Measurements from ENCODE around the gene FGF12. TPM values are rescaled to one million over a fixed set of nuclear protein-coding genes. Genes with fewer than 3 reads are reported as not detected.

Gene FGF12
- total and polyA plus RNA-seq, 2 experiments from 2014 or later = not detected

DNA sequence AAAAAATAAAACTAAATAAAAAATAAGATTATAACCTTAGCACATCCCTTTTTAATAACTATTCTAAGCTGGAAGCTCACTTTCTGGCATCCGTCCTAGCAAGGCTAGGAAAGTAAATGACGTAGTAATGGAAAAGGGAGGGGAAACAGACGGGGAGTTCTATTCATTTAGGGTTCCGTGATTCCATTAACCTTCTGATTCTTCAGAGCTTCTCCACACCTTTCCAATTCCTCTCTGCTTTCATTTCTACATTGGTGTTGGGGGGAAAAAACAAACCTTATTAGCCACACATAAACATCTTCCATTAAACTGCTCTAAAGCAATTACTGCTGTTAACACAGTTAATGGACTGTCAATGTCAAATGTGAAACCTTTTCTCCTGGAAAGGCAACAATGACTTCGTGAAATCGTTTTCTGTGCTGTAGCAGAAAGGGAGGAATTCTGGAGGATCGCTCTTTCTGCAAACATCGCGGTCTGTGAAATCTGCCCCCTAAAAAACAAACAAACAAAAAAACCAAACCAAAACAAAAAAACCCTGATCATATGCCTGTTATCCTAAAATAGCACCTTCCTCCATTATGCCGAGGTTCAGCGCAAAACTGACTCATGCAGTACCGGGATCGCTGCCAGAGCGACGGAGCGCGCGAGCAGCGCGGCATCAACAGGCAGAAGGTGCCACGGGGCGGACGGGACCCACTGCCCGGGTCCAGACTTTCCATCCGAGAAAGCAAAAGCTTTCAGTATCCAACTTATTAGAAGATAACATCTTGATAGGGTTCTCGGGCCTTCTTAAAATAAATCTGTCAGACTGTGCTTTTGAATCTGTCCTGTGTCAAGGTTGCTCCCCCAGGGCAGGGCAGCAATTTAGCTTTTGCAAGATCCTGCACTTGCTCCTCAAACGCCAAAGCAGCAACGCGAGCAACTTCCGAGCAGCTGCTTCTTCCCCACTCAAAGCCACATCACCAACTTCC lies 156.2 kb downstream of the FGF12 start:
- in situ Hi-C loops (cut with MboI) = loop anchor here (25.0 kb wide), 1 partner anchor 491 kb away; no protein-coding TSS in a partner anchor
- H3K9ac ChIP-seq = peak overlapping the region; percentile 54
- peak overlapping the region; percentile 85 for H2AFZ ChIP-seq
- 2 to 4% methylated on average over 30 of the region's 30 CpGs for WGBS, 2 experiments (ENCODE audit: low coverage in 1 of 2, low lambda C conversion rate in 2 of 2, missing lambda C conversion rate in 2 of 2)
- H3K27me3 ChIP-seq (replicated peaks; ENCODE audit: insufficient read depth) = no peaks in the 10 kb centered on the region
- 0 out of 2 replicates have a peak, but pooled peaks cover 3% of the 10 kb centered on the region for H3K4me1 ChIP-seq (ENCODE audit: insufficient read depth)
- TF ChIP-seq EZH2 (IDR thresholded peaks at IDR 0.05; ENCODE audit: insufficient read depth, poor library complexity, severe bottlenecking) = no peak
- no peak for TF ChIP-seq EZH2phosphoT487 (IDR thresholded peaks at IDR 0.05; ENCODE audit: insufficient read depth, low read depth)
- peak overlapping the region; percentile 78 for H3K4me3 ChIP-seq
- H3K79me2 ChIP-seq (ENCODE audit: insufficient read depth) = no peaks in the 10 kb centered on the region
- H3K4me2 ChIP-seq (ENCODE audit: unreplicated experiment) = peak overlapping the region; percentile 99
- H3K27ac ChIP-seq = no peak overlapping the region
- H3F3A ChIP-seq (ENCODE audit: insufficient read depth) = peaks cover 5% of the 10 kb centered on the region; the same call in 1 of the 2 replicates
- no peaks in the 10 kb centered on the region for H4K20me1 ChIP-seq (ENCODE audit: insufficient read depth)
- H3K9me2 ChIP-seq (ENCODE audit: insufficient read depth) = no peaks in the 10 kb centered on the region
- peak; percentile 82 for DNase-seq
- H3K9me3 ChIP-seq (ENCODE audit: low read depth) = no peaks in the 10 kb centered on the region
- no peaks in the 10 kb centered on the region for H3K36me3 ChIP-seq (ENCODE audit: low read depth)

DNA sequence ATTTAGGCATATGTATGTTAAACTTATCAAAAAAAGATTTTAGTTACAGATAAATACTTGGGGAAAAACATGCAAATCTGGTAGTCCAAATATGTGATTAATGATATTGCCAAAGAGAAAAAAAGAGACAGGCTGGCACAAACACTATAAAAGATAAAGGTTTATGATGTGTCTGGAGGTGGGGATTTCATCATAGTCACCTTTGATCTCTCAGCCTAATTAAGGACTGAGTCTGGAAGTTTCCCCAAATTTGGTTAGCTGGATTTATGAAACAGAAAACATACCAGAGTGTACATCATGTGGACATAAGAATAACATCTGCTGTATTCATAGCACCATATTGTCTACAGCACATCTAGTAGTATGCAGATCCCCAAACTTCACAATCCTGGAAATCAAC lies 157.0 kb downstream of the FGF12 start:
- H3K9ac ChIP-seq = no peak overlapping the region
- peak overlapping the region; percentile 99 for H3K4me2 ChIP-seq (ENCODE audit: unreplicated experiment)
- H3K79me2 ChIP-seq (ENCODE audit: insufficient read depth) = no peaks in the 10 kb centered on the region
- H3K9me2 ChIP-seq (ENCODE audit: insufficient read depth) = no peaks in the 10 kb centered on the region
- no peak overlapping the region for H3K4me3 ChIP-seq
- in situ Hi-C loops (cut with MboI) = loop anchor here (25.0 kb wide), 1 partner anchor 492 kb away; no protein-coding TSS in a partner anchor
- H2AFZ ChIP-seq = no peak overlapping the region
- no peaks in the 10 kb centered on the region for H4K20me1 ChIP-seq (ENCODE audit: insufficient read depth)
- no peak overlapping the region for H3K27ac ChIP-seq
- H3K4me1 ChIP-seq (ENCODE audit: insufficient read depth) = 0 out of 2 replicates have a peak, but pooled peaks cover 3% of the 10 kb centered on the region
- peaks cover 5% of the 10 kb centered on the region; the same call in 1 of the 2 replicates for H3F3A ChIP-seq (ENCODE audit: insufficient read depth)
- H3K9me3 ChIP-seq (ENCODE audit: low read depth) = no peaks in the 10 kb centered on the region
- DNase-seq = no peak
- H3K27me3 ChIP-seq (replicated peaks; ENCODE audit: insufficient read depth) = no peaks in the 10 kb centered on the region
- H3K36me3 ChIP-seq (ENCODE audit: low read depth) = no peaks in the 10 kb centered on the region
- TF ChIP-seq EZH2 (IDR thresholded peaks at IDR 0.05; ENCODE audit: insufficient read depth, poor library complexity, severe bottlenecking) = no peak
- TF ChIP-seq EZH2phosphoT487 (IDR thresholded peaks at IDR 0.05; ENCODE audit: insufficient read depth, low read depth) = no peak

DNA sequence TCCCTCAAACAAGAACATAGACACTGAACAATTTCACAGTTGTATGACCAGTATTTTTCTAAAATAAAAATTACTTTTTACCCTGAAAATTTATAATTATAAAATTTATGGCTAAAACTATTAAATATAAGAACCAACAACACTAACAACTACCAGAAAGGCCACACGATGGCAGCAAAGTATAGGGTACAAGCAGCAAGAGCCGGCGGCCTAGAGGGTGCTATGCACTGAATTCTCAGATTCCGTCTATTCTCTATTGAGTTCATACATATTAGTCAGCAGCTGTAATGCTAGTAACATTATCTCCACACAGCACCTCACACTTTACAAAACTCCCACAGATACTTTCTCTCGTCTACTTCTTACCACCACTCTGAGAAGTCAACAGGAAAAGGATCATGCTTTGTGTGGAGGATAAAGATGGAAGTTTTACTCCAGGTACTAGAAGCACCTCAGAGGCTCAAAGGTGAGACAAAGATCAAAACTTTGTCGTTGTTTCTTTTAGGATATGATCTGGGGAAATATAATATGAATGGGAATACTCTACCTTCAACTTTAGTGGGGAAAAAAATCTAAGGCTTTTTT lies 160.5 kb downstream of the FGF12 start:
- peak; percentile 91 for DNase-seq
- H3K36me3 ChIP-seq (ENCODE audit: low read depth) = no peaks in the 10 kb centered on the region
- TF ChIP-seq EZH2 (IDR thresholded peaks at IDR 0.05; ENCODE audit: insufficient read depth, poor library complexity, severe bottlenecking) (no peak), EZH2phosphoT487 (IDR thresholded peaks at IDR 0.05; ENCODE audit: insufficient read depth, low read depth) (no peak)
- H3K9ac ChIP-seq = no peak overlapping the region
- H3F3A ChIP-seq (ENCODE audit: insufficient read depth) = peaks cover 5% of the 10 kb centered on the region; the same call in 1 of the 2 replicates
- H3K4me2 ChIP-seq (ENCODE audit: unreplicated experiment) = no peak overlapping the region
- H3K4me1 ChIP-seq (ENCODE audit: insufficient read depth) = 0 out of 2 replicates have a peak, but pooled peaks cover 3% of the 10 kb centered on the region
- no peaks in the 10 kb centered on the region for H3K9me3 ChIP-seq (ENCODE audit: low read depth)
- in situ Hi-C loops (cut with MboI) = loop anchor here (10.0 to 25.0 kb wide), 3 partner anchors 238 to 998 kb away; no protein-coding TSS in a partner anchor
- H2AFZ ChIP-seq = no peak overlapping the region
- no peak overlapping the region for H3K27ac ChIP-seq
- H4K20me1 ChIP-seq (ENCODE audit: insufficient read depth) = no peaks in the 10 kb centered on the region
- no peaks in the 10 kb centered on the region for H3K27me3 ChIP-seq (replicated peaks; ENCODE audit: insufficient read depth)
- H3K79me2 ChIP-seq (ENCODE audit: insufficient read depth) = no peaks in the 10 kb centered on the region
- H3K4me3 ChIP-seq = no peak overlapping the region
- H3K9me2 ChIP-seq (ENCODE audit: insufficient read depth) = no peaks in the 10 kb centered on the region
- 19 to 22% methylated on average over 6 of the region's 6 CpGs for whole genome bisulfite sequencing, 2 experiments (ENCODE audit: low coverage in 1 of 2, low lambda C conversion rate in 2 of 2, missing lambda C conversion rate in 2 of 2)

DNA sequence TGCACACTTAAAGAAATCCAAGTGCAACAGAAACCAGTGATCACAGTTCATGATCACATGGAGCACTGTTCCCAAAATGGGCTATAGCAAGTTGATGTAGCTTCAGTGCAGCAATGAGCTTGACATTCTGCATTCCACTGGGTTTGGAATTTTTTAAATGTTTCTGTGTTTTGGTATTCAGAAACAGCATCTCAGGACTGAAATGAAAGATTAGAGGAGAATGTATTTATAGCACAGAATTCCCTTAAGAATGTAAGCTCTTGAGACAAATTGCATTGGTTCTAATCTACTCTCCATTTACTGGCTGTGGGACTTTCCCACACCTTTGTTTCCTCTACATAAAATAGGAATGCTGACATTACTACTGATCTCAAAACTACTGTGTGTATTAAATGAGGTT lies 162.7 kb downstream of the FGF12 start:
- no peak for DNase-seq
- no peaks in the 10 kb centered on the region for H3K4me1 ChIP-seq (ENCODE audit: insufficient read depth)
- H4K20me1 ChIP-seq (ENCODE audit: insufficient read depth) = no peaks in the 10 kb centered on the region
- H3K4me3 ChIP-seq = no peak overlapping the region
- no peaks in the 10 kb centered on the region for H3K27me3 ChIP-seq (replicated peaks; ENCODE audit: insufficient read depth)
- no peak overlapping the region for H3K9ac ChIP-seq
- no peaks in the 10 kb centered on the region for H3K9me2 ChIP-seq (ENCODE audit: insufficient read depth)
- in situ Hi-C loops (cut with MboI) = loop anchor here (10.0 to 25.0 kb wide), 3 partner anchors 240 to 1000 kb away; no protein-coding TSS in a partner anchor
- no peak overlapping the region for H2AFZ ChIP-seq
- no peaks in the 10 kb centered on the region for H3K36me3 ChIP-seq (ENCODE audit: low read depth)
- no peak overlapping the region for H3K4me2 ChIP-seq (ENCODE audit: unreplicated experiment)
- H3F3A ChIP-seq (ENCODE audit: insufficient read depth) = no peaks in the 10 kb centered on the region
- H3K27ac ChIP-seq = no peak overlapping the region
- H3K9me3 ChIP-seq (ENCODE audit: low read depth) = no peaks in the 10 kb centered on the region
- no peaks in the 10 kb centered on the region for H3K79me2 ChIP-seq (ENCODE audit: insufficient read depth)
- no peak for TF ChIP-seq EZH2 (IDR thresholded peaks at IDR 0.05; ENCODE audit: insufficient read depth, poor library complexity, severe bottlenecking)
- TF ChIP-seq EZH2phosphoT487 (IDR thresholded peaks at IDR 0.05; ENCODE audit: insufficient read depth, low read depth) = no peak
